ENCODE data around the gene FRMD4B. TPM values are rescaled to one million over a fixed set of nuclear protein-coding genes. Genes with fewer than 3 reads are reported as not detected.

Gene FRMD4B
- total and polyA plus RNA-seq, 4 donors: 5.6 to 73.6 (median 24.0) TPM

DNA sequence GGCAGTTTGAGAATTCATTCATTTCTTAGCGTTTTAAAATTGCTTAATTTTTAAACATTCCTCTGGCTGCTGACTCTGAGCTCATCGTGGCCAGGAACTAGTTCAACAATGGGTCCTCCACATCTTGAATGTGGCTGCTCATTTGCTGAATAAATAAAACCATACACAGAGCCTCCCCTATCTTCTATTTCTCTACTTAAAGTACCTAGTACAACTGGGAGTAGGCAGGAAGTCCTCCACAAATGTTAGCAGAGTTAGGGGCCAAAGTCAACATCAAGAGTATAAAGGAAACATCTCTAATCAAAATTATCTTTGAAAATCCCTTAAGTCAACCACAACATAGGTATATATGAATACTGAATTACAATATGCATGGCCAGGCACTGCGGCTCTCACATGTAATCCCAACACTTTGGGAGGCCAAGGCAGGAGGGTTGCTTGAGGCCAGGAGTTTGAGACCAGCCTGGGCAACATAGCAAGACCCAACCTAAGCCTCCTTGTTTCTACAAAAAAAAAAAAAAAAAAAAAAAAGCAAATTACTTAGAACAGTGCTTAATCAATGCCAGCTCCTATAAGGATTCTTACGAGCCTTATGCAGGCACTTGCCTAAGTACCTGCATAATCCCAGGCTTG is 206.0 kb downstream of the FRMD4B start:
- Histone ChIP-seq H3K4me3 (ENCODE audit: low read length in 2 of 2) (no peak overlapping the region), H3K36me3 (ENCODE audit: control insufficient read depth in 1 of 2, insufficient read depth in 2 of 2, low read length in 1 of 2) (no peaks in the 10 kb centered on the region), H3K27me3 (ENCODE audit: control insufficient read depth in 1 of 2, insufficient read depth in 2 of 2, low read length in 1 of 2) (no peaks in the 10 kb centered on the region), H3K4me1 (ENCODE audit: control insufficient read depth in 1 of 2, insufficient read depth in 2 of 2, low read length in 2 of 2) (peaks cover 0 to 2% of the 10 kb centered on the region in 2 donors), H3K9me3 (ENCODE audit: control insufficient read depth, low read length) (no peaks in the 10 kb centered on the region), H3K27ac (ENCODE audit: low read depth in 1 of 2, low read length in 2 of 2) (no peak overlapping the region)
- WGBS, 2 donors: 85 to 88% methylated on average over 4 of the region's 4 CpGs
- no peak for DNase-seq
- intact Hi-C loops (cut with DNase I): no loop called here
- no peak for ATAC-seq (ENCODE audit: low FRiP score)

DNA sequence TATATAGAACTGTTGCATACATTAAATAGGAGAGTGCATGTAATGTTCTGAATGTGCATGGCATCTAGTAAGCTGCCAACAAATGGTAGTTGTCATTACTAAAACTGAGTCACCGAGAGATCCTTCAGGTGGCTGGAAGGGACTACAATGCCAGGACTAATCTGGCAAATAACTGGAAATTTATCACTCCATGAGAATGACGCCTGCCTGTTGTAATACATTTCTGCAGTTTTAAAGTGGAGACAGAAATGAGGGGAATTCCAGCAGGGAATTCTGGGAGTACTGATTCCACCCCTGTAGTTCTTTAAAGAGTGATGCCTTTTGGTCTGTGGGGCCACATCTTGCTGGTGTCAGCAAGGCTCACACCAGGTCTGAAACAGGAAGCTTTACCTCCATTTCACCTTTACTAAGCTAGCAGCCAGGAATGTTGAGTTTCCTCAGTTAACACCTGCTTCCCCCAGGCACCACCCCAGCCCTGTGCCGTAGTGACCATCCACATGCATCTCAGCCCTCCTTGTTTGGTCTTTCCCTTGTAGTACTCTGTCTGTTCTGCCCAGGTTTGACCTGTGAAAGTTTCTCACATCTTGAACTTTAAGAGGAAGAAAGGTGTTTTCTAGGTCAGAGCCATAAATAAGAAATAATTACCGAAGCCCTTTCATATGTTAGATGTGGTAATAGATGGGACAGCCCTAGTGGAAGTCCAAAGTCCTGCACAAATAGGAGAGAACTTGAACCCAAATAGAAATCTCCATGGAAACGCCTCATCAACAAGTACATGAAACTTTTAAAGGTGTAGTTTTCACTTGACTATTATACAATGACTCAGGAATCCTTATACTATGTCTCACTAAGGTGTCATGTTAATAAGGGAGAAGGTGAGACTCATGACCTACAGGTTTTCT is 206.8 kb downstream of the FRMD4B start:
- no peaks in the 10 kb centered on the region for H3K27me3 ChIP-seq (ENCODE audit: control insufficient read depth in 1 of 2, insufficient read depth in 2 of 2, low read length in 1 of 2)
- intact Hi-C loops (cut with DNase I): no loop called here
- no peak for DNase-seq
- peak overlapping the region in 1 of 2 donors; percentile 61 for H3K27ac ChIP-seq (ENCODE audit: low read depth in 1 of 2, low read length in 2 of 2)
- peaks cover 0 to 2% of the 10 kb centered on the region in 2 donors for H3K4me1 ChIP-seq (ENCODE audit: control insufficient read depth in 1 of 2, insufficient read depth in 2 of 2, low read length in 2 of 2)
- no peak overlapping the region for H3K4me3 ChIP-seq (ENCODE audit: low read length in 2 of 2)
- H3K9me3 ChIP-seq (ENCODE audit: control insufficient read depth, low read length): no peaks in the 10 kb centered on the region
- ATAC-seq (ENCODE audit: low FRiP score): no peak
- WGBS, 2 donors: 66% methylated on average over 5 of the region's 5 CpGs
- no peaks in the 10 kb centered on the region for H3K36me3 ChIP-seq (ENCODE audit: control insufficient read depth in 1 of 2, insufficient read depth in 2 of 2, low read length in 1 of 2)

DNA sequence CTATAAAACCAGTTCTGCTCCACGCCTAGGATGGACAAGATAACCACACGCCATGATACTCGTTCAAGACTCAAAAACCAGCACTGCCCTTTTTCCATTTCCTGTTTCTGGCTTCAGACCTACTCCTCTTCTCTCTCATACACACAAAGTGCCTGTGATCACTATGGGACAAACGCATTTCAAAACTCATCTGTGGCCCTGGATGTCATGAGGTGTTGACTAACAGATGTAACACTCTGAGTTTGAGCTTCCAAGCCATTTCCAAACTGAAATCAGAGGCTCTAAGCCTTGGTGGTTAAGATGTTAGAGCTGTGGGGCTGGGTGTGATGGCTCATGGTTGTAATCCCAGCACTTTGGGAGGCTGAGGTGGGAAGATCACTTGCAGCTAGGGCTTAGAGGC is 207.8 kb downstream of the FRMD4B start:
- Histone ChIP-seq H3K4me1 (ENCODE audit: control insufficient read depth in 1 of 2, insufficient read depth in 2 of 2, low read length in 2 of 2) (peaks cover 0 to 2% of the 10 kb centered on the region in 2 donors), H3K27ac (ENCODE audit: low read depth in 1 of 2, low read length in 2 of 2) (no peak overlapping the region), H3K9me3 (ENCODE audit: control insufficient read depth, low read length) (no peaks in the 10 kb centered on the region), H3K36me3 (ENCODE audit: control insufficient read depth in 1 of 2, insufficient read depth in 2 of 2, low read length in 1 of 2) (no peaks in the 10 kb centered on the region), H3K4me3 (ENCODE audit: low read length in 2 of 2) (no peak overlapping the region), H3K27me3 (ENCODE audit: control insufficient read depth in 1 of 2, insufficient read depth in 2 of 2, low read length in 1 of 2) (no peaks in the 10 kb centered on the region)
- no peak for ATAC-seq (ENCODE audit: low FRiP score)
- intact Hi-C loops (cut with DNase I): no loop called here
- no peak for DNase-seq
- 95 to 98% methylated on average over 4 of the region's 4 CpGs for WGBS, 2 donors

DNA sequence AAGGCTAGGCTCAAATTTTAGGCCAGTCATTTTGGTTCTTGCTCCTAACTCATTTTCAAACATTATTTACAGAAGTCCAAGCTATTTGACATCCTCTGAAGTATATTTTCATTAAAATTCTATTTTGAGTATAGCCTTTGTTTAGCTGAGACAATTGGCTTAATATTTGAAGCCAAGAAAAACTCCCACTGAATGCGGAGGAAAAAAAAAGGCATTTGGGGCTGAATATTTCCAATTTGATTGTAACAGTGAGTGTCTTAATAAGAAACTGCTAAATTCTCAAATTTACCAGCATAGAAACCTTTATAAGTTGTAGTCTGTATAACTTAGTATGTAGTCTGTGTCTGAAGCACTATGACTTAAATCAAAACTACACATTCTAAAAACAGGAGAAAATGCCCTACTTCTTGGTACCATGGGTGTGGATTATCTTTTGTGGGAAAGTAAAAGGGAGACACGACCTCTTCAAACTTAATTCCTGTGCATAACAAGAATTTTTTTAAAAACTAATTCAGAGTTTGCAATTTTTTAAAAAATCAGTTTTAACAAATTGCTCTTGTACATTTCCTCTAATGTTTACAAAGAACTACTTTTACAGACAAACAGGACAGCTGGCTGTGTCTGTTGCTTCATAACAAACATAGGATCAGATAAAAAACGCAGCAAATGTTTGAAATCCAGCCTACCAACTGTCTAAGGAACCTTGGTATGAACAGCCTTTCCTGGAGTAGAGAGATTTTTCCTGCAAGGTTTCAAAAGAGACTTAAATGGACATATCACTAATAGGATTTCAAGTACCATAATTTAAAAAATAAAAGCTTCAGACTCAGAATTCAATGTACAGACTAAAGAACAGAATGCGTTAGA is 210.8 kb downstream of the FRMD4B start:
- Histone ChIP-seq H3K4me1 (ENCODE audit: control insufficient read depth in 1 of 2, insufficient read depth in 2 of 2, low read length in 2 of 2) (no peaks in the 10 kb centered on the region), H3K27me3 (ENCODE audit: control insufficient read depth in 1 of 2, insufficient read depth in 2 of 2, low read length in 1 of 2) (no peaks in the 10 kb centered on the region), H3K9me3 (ENCODE audit: control insufficient read depth, low read length) (no peaks in the 10 kb centered on the region), H3K4me3 (ENCODE audit: low read length in 2 of 2) (no peak overlapping the region), H3K36me3 (ENCODE audit: control insufficient read depth in 1 of 2, insufficient read depth in 2 of 2, low read length in 1 of 2) (peaks cover 0 to 3% of the 10 kb centered on the region in 2 donors), H3K27ac (ENCODE audit: low read depth in 1 of 2, low read length in 2 of 2) (no peak overlapping the region)
- 51 to 54% methylated on average over 4 of the region's 4 CpGs for WGBS, 2 donors
- no peak for ATAC-seq (ENCODE audit: low FRiP score)
- no peak for DNase-seq
- intact Hi-C loops (cut with DNase I): no loop called here

DNA sequence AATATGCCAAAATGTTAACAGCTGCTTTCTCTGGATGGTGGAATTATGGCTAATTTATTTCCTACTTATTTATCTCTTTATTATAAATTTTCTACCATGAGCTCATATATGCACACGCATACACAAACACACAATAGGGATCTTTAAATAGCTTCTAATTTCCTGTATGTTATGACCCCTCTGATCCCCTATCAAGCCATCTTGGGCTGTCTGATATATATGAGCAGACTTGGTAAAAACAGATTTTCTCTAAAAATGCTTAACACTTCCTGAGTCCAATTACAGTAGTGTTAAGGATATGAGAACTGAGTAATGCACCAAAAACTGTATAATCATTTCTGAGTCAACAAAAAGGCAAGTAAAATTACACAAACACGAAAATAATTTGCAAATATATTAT is 211.4 kb downstream of the FRMD4B start:
- Histone ChIP-seq H3K4me1 (ENCODE audit: control insufficient read depth in 1 of 2, insufficient read depth in 2 of 2, low read length in 2 of 2) (no peaks in the 10 kb centered on the region), H3K36me3 (ENCODE audit: control insufficient read depth in 1 of 2, insufficient read depth in 2 of 2, low read length in 1 of 2) (peaks cover 0 to 3% of the 10 kb centered on the region in 2 donors), H3K4me3 (ENCODE audit: low read length in 2 of 2) (no peak overlapping the region), H3K9me3 (ENCODE audit: control insufficient read depth, low read length) (no peaks in the 10 kb centered on the region), H3K27ac (ENCODE audit: low read depth in 1 of 2, low read length in 2 of 2) (no peak overlapping the region), H3K27me3 (ENCODE audit: control insufficient read depth in 1 of 2, insufficient read depth in 2 of 2, low read length in 1 of 2) (no peaks in the 10 kb centered on the region)
- no peak for ATAC-seq (ENCODE audit: low FRiP score)
- DNase-seq: no peak
- 64 to 65% methylated on average over 2 of the region's 2 CpGs for WGBS, 2 donors
- intact Hi-C loops (cut with DNase I): no loop called here

DNA sequence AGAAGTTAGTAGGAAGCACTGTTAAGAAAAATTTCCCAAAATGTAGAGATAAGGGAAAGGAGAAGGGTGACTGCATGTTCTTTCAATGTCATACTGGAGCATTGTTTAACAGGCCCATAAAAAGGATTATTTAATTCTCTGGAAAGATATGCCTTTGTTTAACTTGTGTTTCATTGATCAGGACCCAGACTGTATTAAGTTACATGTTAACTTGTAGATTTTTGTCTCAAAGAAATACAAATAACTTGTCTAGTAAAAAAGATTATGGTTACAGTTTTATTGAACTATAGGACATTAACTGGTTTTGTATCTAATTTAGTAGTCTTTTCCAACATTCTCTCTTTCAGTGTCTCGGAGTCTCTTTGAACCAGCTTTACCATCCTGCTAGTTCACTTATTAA is 213.8 kb downstream of the FRMD4B start:
- intact Hi-C loops (cut with DNase I): no loop called here
- 94 to 95% methylated on average over 1 of the region's 1 CpG for WGBS, 2 donors
- DNase-seq: no peak
- no peaks in the 10 kb centered on the region for H3K27me3 ChIP-seq (ENCODE audit: control insufficient read depth in 1 of 2, insufficient read depth in 2 of 2, low read length in 1 of 2)
- H3K27ac ChIP-seq (ENCODE audit: low read depth in 1 of 2, low read length in 2 of 2): no peak overlapping the region
- no peak overlapping the region for H3K4me3 ChIP-seq (ENCODE audit: low read length in 2 of 2)
- no peaks in the 10 kb centered on the region for H3K9me3 ChIP-seq (ENCODE audit: control insufficient read depth, low read length)
- H3K4me1 ChIP-seq (ENCODE audit: control insufficient read depth in 1 of 2, insufficient read depth in 2 of 2, low read length in 2 of 2): no peaks in the 10 kb centered on the region
- H3K36me3 ChIP-seq (ENCODE audit: control insufficient read depth in 1 of 2, insufficient read depth in 2 of 2, low read length in 1 of 2): peaks cover 0 to 3% of the 10 kb centered on the region in 2 donors
- no peak for ATAC-seq (ENCODE audit: low FRiP score)

DNA sequence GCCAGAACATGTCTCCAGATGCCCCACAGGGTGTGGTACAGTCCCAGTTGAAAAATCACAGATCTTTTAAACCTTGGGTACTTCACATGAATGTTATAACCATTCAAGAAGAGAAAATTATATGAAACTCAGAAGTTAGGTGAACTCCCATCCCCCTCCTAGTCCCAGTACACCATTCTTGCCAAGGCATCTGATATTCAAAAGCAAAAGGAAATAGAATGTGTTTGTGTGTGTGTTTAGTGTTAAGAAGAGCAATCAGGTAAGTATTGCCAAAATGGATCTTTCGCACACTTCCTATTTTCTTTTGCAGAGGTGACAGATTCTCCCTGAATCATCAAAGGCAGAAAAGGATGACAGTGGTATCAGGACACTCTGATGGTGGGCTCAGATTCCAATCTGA is 219.4 kb downstream of the FRMD4B start:
- Histone ChIP-seq H3K36me3 (ENCODE audit: control insufficient read depth in 1 of 2, insufficient read depth in 2 of 2, low read length in 1 of 2) (no peaks in the 10 kb centered on the region), H3K4me3 (ENCODE audit: low read length in 2 of 2) (no peak overlapping the region), H3K9me3 (ENCODE audit: control insufficient read depth, low read length) (no peaks in the 10 kb centered on the region), H3K27me3 (ENCODE audit: control insufficient read depth in 1 of 2, insufficient read depth in 2 of 2, low read length in 1 of 2) (no peaks in the 10 kb centered on the region), H3K4me1 (ENCODE audit: control insufficient read depth in 1 of 2, insufficient read depth in 2 of 2, low read length in 2 of 2) (no peaks in the 10 kb centered on the region), H3K27ac (ENCODE audit: low read depth in 1 of 2, low read length in 2 of 2) (no peak overlapping the region)
- ATAC-seq (ENCODE audit: low FRiP score) (no peak), DNase-seq (no peak)
- intact Hi-C loops (cut with DNase I): loop anchor here in 1 of 2 donors (10.0 kb wide), 1 partner anchor 508 kb away; no protein-coding TSS in a partner anchor
- WGBS, 2 donors: 93 to 96% methylated on average over 1 of the region's 1 CpG

DNA sequence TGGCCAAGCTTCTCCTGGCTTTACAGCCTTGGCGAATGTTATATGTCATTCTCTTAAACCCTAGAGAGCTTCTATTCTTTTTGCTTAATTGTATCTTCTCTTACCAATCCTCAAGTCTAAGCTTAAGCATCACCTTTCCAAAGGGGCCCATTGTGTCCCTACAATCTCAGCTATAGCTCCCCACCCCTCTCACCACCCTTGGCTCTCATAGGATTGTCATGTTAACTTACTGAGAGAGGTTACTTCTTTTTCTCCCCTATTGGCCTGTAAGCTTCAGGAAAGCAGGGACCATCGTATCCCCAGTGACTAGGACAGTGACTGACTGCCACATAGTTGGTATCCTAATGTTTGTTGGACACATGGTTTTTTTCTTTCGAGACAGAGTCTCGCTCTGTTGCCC is 220.1 kb downstream of the FRMD4B start:
- ATAC-seq (ENCODE audit: low FRiP score) (no peak), DNase-seq (no peak)
- Histone ChIP-seq H3K4me3 (ENCODE audit: low read length in 2 of 2) (no peak overlapping the region), H3K27ac (ENCODE audit: low read depth in 1 of 2, low read length in 2 of 2) (no peak overlapping the region), H3K27me3 (ENCODE audit: control insufficient read depth in 1 of 2, insufficient read depth in 2 of 2, low read length in 1 of 2) (no peaks in the 10 kb centered on the region), H3K4me1 (ENCODE audit: control insufficient read depth in 1 of 2, insufficient read depth in 2 of 2, low read length in 2 of 2) (no peaks in the 10 kb centered on the region), H3K36me3 (ENCODE audit: control insufficient read depth in 1 of 2, insufficient read depth in 2 of 2, low read length in 1 of 2) (no peaks in the 10 kb centered on the region), H3K9me3 (ENCODE audit: control insufficient read depth, low read length) (no peaks in the 10 kb centered on the region)
- intact Hi-C loops (cut with DNase I): loop anchor here in 1 of 2 donors (10.0 kb wide), 1 partner anchor 509 kb away; no protein-coding TSS in a partner anchor
- 94 to 97% methylated on average over 4 of the region's 4 CpGs for WGBS, 2 donors

Measured in aorta (tissue), 5 donors.